SW480 (cell line): ENCODE data around the gene ZCCHC9.
"Not testable (repeated sequence)": the region's sequence is repeated elsewhere in the genome, so short reads cannot be mapped to it uniquely, and the experiment has no call there.

ENCODE experiments used
- DNase-seq: peaks from one replicate; pipeline ENCODE4 v3.0.0-alpha.2; 2016; ENCODE audit warnings: low spot score

The ZCCHC9 gene, protein sequence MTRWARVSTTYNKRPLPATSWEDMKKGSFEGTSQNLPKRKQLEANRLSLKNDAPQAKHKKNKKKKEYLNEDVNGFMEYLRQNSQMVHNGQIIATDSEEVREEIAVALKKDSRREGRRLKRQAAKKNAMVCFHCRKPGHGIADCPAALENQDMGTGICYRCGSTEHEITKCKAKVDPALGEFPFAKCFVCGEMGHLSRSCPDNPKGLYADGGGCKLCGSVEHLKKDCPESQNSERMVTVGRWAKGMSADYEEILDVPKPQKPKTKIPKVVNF

DNA sequence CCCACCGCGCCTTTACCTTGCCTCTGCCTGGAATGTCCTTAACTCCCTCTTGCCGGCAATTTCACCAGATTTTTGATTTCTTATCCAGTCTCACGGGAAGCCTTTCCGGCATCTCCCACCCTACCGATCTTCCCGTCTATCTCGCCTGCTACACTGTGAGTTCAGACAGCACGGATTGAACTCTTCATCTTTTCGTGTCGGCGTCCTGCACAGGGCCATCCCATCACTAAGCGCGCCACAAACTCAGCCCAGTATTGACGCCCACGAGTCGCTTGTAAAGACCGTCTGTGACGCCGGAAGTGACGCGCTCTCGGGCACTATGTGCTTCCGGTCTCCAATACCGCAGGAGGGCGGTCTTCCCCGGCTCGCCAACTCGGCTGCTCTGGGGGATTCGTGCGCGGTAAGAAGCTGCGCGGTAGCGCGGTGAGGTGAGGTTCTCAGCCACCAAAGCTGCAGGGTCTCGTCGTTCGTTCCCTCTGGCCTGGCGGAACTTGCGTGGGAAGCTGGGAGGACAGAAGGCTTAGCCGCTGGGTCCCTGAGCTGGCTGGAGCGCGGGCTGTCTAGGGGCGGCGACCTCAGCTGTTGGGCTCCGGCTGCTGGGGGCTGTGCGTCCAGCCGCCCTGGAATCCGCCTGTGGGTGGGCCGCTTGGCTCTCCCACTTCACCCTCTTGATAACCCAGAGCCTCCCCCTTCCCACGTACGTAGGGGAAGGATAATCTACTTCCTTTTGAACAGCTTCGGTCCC lies at the start of gene ZCCHC9:
TSS of gene ZCCHC9 (plus strand) at position 317 of the 745 bp plus-strand sequence. CDS start 3,171 bp downstream, outside the sequence.
- DNase-seq = peak; percentile 91

DNA sequence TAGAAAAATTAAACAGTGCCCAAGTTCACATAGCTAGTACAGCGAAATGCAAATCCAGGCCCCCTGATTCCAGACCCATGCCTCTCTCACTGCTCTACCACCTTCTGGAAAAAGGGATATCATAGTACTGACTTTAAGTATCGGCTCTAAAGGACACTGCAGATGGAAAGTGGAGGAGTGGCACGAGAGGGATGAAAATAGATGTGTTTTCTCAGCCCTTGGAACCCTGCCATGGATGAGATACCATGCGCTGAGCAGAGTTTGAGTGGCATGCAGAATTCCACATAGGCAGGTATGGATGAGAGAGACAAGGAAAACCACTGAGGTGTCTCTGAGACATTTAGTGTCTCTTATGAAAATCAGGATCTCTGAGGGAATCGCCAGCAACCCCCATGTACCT lies 49.5 kb upstream of the ZCCHC9 start:
- no peak for DNase-seq

DNA sequence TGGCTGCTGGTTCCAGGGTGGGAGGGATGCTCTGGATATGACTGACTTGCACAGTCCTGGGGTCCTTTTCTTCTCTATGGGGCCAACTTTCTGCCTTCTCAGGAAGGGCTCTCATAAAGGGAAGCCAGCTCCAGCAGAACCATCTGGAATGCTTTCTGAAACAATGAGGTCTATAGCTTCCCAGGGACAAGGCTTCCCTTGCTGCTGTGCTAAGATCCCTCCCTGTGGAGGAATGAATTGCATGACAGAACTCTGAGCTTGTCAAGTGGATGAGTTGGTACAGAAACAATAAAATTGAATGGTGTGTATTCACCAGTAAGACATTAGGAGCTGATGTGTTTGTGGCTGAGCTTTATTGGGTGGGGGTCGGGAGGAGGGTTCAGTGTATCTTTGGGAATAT lies 48.5 kb upstream of the ZCCHC9 start:
- DNase-seq = no peak

DNA sequence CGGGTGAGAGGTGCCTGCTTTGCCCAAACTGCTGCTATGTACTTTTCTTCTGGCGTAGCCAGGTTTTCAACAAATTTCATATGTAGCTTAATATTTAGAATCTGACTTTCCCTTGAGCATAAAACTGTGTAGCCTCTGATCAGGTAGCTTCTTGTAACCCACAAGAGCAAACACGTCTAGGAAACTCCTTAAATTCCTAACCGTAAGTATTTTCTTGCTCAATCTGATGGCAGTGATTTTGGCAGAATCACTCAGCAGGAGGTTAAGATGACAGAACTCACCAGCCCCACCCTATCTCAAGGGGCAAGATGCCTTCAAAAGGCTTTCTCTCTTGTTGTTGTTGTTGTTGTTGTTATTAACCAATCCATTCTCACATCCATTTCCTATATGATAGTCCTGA lies 47.5 kb upstream of the ZCCHC9 start:
- no peak for DNase-seq

DNA sequence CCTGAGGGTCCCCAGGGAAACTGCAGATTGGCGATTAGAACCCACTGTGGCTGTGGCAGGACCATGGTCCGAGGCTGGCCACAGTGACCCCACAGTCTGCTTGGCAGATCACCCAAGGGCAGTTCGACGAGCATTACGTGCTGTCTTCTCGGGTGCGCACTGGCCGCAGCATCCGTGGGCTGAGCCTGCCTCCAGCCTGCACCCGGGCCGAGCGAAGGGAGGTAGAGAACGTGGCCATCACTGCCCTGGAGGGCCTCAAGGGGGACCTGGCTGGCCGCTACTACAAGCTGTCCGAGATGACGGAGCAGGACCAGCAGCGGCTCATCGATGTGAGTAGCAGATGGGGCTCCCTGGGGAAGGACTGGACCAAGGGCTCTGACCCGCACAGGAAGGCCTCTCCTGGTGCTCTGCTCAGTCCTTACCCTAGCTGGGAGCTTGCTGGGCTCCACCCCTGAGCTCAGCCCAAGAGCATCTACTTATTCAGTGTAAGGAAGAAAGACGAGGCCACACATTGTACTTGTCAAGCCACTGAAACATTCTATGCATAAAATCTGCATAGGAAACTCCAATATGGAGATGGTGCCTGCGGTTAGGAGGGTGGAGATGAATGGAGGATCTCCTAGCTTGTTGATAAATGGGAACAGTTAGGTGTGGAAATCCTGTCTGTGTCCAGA lies 46.4 kb upstream of the ZCCHC9 start:
- DNase-seq = no peak

DNA sequence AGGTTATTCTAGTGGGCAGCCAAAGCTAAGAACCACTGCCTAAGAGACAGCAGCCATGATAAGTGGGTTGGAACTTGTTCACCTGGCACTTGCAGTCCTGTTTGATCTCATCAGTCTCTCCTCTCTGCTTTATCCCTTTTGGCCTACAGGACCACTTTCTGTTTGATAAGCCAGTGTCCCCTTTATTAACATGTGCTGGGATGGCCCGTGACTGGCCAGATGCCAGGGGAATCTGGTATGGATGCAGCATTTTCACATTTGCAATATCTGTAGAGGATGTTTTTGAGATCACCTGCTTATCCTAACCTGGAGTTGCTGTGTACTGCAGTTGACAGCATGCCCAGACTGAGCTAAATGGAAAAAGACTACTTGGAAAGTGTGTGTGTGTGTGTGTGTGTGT lies 44.6 kb upstream of the ZCCHC9 start:
- DNase-seq = no peak

DNA sequence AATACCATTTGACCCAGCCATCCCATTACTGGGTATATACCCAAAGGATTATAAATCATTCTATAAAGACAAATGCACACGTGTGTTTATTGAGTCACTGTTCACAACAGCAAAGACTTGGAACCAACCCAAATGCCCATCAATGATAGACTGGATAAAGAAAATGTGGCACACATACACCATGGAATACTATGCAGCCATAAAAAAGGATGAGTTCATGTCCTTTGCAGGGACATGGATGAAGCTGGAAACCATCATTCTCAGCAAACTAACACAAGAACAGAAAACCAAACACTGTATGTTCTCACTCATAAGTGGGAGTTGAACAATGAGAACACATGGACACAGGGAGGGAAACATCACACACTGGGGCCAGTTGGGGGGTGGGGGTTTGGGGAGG lies 38.6 kb upstream of the ZCCHC9 start:
- DNase-seq = not testable (repeated sequence)

DNA sequence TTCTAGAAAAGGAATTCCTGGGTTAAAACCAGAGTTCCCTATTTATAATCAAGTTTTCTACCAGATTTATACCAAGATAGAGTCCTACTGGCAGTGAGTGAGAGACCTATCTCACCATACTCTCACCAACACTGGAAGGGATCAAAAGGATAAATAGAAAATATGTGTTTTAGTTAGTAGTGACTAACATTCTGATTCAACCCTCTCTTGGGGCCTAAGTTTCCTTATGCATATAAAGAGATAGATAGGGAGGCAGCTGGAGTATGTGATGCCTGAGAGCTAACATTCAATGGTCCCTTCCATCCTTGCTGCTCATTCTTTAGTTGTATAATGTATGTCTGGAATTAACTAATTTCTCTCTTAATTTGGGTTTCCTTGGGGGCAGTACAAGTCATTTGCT lies 36.3 kb upstream of the ZCCHC9 start:
- DNase-seq = no peak

DNA sequence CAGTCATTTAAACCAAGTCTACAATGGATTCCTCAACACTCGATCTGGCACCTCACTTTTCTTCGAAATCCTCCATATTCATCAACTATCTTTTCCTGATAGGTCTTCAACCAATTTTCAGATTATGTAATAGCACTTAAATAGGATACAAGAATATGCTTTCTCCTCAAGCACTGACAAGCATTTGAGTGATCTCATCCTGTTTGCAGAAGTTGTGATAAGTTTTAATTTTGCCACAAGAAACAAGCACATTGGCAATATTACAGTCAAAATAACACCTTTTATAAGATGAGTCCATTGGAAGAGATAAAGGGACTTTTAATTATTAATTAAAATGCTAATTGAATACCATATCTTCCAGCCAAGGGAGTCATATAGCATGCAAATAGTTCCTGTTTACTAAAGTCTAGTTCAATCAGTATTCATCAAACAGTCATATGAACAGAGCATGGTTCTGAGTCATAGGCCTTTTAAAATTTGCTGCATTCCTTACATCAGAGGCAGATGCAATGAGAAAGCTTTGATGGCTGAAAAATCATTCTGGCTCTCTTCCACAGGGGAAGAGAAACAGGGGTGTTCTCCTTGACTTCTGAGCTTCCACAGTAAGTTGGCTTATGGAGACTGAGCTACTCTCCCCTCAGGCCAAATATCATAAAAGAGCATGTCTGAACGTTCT lies 32.7 kb upstream of the ZCCHC9 start:
- peak; percentile 49 for DNase-seq

DNA sequence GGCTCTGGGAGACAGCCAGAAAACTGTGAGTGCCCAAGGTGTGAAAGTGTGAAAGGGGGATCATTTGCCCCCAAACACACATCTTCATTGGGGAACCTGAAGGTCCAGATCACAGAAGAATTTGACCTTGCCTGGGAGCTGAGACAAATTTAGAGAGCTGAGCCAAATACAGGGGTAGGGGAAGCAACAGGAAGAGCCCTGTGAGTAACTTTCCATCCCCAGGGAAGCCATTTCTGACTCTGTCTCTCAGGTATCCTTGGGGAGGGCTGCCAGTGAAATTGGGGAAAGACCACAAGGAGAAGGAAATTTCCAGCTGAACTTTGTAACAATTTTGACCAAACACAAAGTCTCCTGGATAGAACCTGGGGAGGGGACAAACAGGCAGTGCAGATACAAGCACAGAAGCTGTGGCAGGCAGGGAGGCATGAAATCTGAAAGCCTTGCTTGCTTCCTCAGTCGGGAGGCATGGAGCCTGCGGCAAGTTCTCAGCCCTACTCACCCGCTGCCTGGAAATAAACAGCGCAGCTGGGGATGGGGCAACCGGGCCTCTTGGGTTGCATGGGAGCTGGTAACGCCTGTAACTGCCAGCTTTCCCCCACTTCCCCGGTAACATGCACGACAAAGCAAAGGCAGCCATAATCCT lies 31.5 kb upstream of the ZCCHC9 start:
- DNase-seq = no peak

DNA sequence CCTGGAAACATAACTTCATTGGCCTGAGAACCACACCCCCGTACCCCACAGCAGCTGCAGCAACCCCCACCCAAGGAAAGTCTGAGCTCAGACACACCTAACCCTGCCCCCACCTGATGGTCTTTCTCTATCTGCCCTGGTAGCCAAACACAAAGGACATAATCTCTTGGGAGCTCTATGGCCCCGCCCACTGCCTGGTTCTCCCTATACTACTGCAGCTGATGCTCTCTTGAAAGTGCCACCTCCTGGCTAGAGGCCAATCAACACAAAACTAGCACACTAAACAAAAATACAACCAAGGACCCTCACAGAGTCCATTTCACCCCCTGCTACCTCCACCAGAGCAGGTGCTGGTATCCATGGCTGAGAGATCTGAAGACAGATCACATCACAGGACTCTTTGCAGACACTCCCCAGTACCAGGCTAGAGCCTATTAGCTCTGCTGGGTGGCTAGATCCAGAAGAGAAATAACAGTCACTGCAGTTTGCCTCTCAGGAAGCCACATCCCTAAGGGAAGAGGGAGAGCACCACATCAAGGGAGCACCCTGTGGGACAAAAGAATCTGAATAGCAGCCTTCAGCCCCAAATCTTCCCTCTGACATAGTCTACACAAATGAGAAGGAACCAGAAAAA lies 30.9 kb upstream of the ZCCHC9 start:
- not testable (repeated sequence) for DNase-seq

DNA sequence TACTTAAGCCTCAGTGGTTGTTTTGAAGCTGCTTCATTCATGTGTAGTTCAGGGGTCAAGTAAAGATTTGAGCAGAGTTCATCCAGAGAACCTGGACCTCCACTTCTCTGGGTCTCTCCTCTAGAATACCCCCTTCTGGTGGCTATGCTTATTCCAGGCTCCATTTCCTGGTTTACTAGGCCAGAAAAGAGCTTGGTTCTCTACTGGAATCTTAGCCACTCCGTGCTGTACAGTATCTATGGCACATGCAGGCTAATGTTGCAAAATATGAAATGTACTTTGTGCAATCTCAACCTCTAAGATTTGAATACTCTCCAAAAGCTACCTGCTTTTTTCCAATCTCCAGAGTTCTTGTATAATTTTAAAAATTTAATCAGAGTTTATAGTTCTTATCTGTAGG lies 17.4 kb upstream of the ZCCHC9 start:
- DNase-seq = no peak

DNA sequence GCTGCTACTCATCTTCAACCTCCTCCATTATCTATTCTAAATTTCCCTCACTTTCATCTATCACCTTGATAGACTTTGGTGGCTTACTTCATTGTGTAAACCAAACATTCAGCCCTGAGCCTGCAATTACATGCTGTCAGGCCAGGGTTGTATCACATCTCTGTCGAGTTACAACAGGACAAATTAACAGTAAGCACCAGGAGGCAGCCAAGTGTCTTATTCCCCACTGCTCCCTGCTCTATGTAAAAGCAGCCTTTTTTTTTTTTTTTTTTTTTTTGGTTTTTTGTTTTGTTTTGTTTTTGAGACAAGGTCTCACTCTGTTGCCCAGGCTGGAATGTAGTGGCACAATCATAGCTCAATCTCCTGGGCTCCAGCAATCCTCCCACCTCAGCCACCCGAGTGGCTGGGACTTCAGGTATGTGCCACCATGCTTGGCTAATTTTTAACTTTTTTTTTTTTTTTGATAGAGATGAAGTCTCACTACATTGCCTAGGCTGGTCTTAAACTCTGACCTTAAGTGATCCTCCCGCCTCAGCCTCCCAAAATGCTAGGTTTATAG lies 15.2 kb upstream of the ZCCHC9 start:
- no peak for DNase-seq

DNA sequence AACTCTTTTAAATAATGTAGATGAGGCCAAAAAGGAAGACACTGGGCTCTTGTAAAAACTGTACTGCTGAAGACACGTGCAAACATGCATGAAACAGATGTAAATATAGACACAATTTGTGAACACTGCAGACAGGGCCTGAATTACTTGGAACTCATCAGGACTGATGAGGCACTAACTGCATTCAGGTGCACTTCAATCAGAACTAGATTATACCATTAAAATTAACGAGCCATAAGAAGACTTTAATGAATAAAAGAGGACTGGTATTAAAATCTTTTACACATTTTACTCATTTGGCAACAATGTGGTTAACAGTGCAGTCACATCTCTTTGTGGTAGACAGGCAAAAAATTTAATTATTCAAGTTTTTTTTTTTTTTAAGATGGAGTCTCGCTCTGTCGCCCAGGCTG lies 13.4 kb upstream of the ZCCHC9 start:
- DNase-seq = no peak

DNA sequence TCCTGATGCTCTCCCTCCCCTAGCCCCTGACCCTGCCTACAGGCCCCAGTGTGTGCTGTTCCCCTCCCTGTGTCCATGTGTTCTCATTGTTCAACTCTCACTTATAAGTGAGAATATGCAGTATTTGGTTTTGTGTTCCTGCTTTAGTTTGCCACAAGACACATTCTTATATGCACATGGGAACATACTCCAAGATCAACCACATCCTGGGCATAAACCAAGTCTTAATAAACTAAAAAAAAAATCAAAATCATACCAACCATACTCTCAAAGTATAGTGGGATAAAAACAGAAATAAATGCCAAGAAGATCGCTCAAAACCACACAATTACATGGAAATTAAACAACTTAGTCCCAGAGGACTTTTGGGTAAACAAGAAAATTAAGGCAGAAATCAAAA lies 11.2 kb upstream of the ZCCHC9 start:
- no peak for DNase-seq

DNA sequence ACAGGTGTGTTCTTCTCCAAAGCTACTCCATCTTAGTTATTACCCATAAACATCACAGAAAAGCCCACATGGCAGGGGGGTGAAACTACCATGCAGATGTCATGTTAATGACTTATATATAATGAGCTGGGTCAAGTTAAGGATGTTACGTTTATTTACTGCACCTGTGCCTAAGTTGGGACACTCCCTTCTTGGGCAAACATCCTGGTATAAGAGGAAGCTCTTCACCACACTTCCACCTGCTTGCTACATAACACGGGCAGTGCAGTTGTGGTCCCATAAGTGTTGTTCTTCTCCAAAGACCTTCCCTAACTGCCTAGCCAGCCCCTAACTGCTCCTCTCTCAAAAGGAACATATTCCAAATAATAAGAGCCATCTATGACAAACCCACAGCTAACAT lies 9.3 kb upstream of the ZCCHC9 start:
- DNase-seq = no peak

DNA sequence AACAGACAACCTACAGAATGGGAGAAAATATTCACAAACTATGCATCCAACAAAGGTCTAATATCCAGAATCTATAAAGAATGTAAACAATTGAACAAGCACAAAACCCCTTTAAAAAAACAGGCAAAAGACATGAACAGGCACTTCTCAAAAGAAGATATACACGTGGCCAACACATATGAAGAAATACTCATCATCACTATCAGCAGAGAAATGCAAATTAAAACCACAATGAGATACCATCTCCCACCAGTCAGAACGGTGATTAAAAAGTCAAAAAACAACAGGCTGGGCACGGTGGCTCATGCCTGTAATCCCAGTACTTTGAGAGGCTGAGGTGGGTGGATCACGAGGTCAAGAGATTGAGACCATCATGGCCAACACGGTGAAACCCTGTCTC lies 7.4 kb upstream of the ZCCHC9 start:
- DNase-seq = not testable (repeated sequence)

DNA sequence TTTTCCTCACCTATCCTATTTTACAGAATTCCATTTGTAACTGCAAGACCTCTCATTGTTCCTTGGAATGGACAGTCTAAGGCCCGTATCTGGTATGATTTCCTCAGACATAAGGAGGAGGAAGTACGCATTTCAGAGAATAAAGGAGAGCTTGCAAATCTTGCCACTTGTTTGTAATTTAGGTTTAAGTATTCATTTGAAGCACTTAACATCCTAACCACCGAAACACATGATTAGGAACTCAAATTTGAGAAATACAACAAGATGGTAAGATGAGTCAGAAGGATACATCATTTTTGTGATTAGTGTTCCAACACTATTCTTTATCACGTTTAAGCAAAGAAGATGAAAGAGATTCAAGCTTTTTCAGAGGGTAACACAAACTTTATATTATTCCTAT lies 3.9 kb upstream of the ZCCHC9 start:
- DNase-seq = no peak

DNA sequence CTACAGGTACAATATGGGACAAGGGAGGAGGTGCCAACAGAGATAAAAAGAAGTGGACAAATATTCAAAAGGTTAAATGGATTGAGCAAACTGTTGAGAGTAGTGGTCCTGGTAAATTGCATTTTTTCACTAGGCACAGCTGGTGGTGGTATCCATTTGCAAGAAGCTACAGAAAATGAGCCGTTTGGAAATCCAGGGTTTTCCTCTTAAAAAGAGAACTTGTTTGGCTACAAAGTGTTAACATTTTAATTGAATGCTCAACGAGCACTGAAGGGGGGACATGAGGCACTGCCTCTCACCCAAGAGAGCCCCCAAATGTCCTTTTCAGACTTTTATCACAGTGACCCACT lies 491 bp upstream of the ZCCHC9 start:
- peak; percentile 1 for DNase-seq

DNA sequence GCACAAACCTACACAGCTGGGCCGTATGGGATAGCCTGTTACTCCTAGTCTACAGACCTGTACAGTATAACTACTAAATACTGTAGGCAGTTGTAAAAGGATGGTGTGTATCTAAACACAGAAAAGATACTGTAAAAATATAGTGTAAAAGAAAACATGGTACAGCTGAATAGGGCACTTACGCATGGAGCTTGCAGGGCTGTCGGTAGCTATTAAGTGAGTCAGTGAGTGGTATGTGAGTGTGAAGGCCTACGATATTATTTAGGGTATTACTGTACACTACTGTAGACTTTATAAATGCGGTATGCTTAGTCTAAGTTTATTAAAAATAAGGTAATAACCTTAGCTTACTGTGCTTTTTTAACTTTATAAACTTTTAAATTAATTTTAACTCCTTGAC lies 1.2 kb downstream of the ZCCHC9 start:
- DNase-seq = no peak

DNA sequence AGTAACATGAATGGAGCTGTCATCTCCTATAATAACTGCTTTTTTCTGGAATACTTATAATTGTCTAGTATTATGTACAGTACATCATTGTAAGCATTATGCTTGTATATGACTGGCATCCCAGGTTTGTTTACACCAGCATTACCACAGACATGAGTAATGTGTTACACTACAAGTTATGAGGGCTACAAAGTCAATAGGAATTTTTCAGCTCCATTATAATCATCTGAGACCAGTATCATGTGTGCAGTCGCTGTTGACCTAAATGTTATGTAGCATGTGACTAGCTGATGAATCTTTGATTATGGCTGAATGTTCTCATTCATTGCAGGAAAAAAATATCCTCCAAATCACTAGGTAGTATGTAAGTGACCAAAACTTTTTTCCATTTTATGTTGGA lies 2.2 kb downstream of the ZCCHC9 start:
- peak; percentile 46 for DNase-seq
